ENCODE measurements around the gene MBD3L2B. TPM values are rescaled to one million over a fixed set of nuclear protein-coding genes. Genes with fewer than 3 reads are reported as not detected.
"Not testable (repeated sequence)": the region's sequence is repeated elsewhere in the genome, so short reads cannot be mapped to it uniquely, and the experiment has no call there.

The MBD3L2B gene
- not detected in 2 replicates for total RNA-seq (2014; rRNA removed; shearing (Covaris generic))

DNA sequence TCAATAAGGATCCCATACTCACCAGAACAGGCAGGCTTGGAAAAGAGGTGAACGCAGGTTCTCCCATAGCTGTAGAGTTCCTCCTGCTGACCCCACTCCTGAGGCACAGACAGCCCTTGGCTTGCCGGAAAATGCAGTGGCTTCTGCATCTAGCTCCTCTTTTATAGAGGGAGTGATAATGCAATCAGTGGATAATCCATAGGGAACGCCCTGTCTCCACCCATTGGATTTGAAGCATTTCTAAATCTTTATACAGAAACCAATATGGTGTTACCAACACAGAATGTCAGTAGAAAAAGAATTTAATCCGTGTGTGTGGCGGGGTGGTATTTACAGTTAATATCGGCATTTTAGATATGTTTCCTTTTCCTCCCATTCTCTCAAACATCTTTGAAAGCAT is at the start of gene MBD3L2B:
Gene MBD3L2B, minus strand, starts transcription at position 101 of the 400 bp plus-strand sequence. Its CDS starts 34 bp downstream, at position 67.
- not testable (repeated sequence) for DNase-seq (ENCODE audit: low read depth)

- no peak for DNase-seq (ENCODE audit: low read depth)
Observed at GRCh38 chr19:7069904-7070226, 48.6 kb upstream of the MBD3L2B start.

DNA sequence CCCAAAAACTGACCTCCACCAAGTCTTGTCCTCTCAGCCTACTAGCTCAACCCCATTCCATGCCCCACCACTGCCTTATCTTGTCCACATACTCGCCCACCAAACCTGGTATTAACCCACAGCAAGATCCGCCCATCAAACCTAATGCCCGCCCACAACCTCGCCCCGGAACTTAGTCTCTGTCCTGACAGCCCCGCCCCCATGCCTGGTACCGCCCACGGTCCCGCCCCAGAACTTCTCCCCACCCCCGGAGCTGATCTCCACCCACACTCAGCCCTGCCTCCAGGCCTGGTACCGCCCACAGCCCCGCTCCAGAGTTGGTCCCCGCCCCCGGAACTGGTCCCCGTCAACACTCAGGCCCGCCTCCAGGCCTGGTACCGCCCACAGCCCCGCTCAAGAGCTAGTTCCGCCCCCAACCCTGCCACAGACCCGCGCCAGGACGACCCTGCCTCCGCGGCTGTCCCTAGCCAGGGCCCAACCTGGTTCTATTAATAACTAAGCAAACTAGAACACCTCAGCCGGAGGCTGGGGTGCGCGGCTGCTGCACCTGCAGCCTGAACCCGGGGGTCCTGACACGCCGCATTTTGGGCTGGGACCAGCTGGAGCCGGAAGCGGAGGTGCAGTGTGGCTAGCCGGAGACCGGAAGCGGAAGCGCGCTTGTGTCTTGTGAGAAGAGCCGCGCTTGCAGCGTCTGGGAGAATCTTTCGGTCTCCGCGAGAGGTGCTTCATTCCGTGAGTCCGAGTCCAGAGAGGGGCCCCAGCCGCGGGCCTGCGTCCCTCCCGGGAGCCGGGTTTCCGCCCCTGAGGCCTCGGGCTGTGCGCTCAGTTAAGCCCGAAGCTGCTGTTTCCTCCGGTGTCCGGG is 48.0 kb upstream of the MBD3L2B start, which contains the start of gene ZNF557:
Gene ZNF557, plus strand, starts transcription at position 662 of the 862 bp plus-strand sequence. CDS start 5,372 bp downstream, outside the sequence.
- DNase-seq (ENCODE audit: low read depth): peak; percentile 95

GRCh38 chr19:7068599-7068998 is 47.4 kb upstream of the MBD3L2B start:
- DNase-seq (ENCODE audit: low read depth): no peak

- DNase-seq (ENCODE audit: low read depth): no peak
Observed at GRCh38 chr19:7067716-7068115, 46.5 kb upstream of the MBD3L2B start.

GRCh38 chr19:7067122-7067521 is 45.9 kb upstream of the MBD3L2B start:
- peak; percentile 33 for DNase-seq (ENCODE audit: low read depth)

DNA sequence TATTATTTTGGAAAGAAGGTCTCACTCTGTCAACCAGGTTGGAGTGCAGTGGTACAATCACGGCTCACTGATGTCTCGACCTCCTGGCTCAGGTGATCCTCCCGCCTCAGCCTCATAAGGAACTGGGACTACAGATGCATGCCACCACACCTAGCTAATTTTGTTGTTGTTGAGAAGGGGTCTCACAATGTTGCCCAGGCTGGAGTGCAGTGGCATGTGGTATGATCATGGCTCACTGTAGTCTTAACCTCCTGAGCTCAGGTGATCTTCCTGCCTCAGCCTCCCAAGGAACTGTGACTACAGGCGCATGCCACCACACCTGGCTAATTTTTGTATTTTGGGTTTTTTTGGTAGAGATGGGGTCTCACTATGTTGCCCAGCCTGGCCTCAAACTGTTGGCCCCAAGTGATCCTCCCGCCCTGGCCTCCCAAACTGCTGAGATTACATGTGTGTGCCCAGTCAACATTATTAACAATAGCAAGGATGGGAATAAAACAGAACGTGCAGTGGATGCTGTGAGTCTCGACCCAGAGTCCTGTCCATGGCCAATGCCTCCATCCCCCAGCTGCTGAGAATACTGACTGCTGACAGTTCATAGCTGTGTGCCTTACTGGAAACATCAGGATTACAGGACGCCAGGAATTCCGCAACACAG is 42.7 kb upstream of the MBD3L2B start:
- DNase-seq (ENCODE audit: low read depth): no peak

DNA sequence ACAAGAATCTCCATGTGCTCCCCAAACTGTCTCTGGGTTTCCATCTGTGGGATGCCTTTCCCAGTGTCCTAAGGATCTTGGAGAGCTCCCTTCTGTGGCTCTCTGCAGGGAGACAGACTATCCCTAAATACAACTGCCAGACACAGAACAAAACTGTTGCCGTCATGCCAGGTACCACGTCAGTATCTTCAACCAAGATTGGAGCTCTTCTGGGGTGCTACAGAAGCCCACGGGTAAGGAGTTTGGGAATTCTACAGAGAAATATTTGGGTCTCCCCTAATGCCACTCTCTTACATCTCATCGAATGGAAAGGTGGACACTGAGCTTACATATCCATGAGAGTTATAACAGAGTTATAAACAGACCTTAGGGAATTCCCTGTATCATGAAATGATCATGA is 42.1 kb upstream of the MBD3L2B start:
- no peak for DNase-seq (ENCODE audit: low read depth)

- not testable (repeated sequence) for DNase-seq (ENCODE audit: low read depth)
Observed at GRCh38 chr19:7059977-7060376, 38.7 kb upstream of the MBD3L2B start.

- not testable (repeated sequence) for DNase-seq (ENCODE audit: low read depth)
Observed at GRCh38 chr19:7058576-7058975, 37.3 kb upstream of the MBD3L2B start, which contains the start of gene MBD3L3. TSS of gene MBD3L3 (minus strand) at chr19:7058676. CDS start at chr19:7058605, 71 bp downstream.

GRCh38 chr19:7056371-7056770 is 35.1 kb upstream of the MBD3L2B start:
- not testable (repeated sequence) for DNase-seq (ENCODE audit: low read depth)

GRCh38 chr19:7055679-7056078 is 34.4 kb upstream of the MBD3L2B start:
- not testable (repeated sequence) for DNase-seq (ENCODE audit: low read depth)

DNA sequence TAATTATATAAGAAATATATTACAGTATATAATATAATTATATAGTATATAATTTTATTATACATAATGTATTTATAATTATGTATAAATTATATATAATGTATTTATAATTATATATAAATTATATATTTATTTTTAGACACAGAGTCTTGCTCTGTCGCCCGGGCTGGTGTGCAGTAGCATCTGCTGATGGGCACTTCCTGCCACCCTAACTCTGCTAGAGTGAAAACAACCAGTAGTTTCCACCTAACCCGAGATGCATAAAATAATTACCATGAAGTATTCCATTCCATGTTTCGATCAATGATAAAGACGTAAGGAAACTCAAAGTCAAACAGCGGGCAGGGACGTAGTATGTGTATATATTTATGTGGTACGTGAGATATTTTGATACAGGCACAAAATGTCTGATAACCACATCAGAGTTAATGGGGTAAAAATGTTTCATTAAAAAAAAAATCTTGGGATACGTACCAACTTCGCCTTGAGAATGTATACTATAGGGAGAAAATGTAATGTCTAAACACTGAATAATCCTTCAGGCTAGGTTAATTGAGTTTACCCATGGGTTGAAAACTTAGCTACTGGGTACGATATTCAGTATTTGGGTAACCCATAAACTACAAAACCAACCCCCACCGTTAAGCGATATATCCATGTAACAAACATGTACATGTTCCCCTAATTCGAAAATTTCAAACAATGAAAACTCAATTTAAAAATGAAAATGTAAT is 33.6 kb upstream of the MBD3L2B start:
- DNase-seq (ENCODE audit: low read depth): not testable (repeated sequence)

DNA sequence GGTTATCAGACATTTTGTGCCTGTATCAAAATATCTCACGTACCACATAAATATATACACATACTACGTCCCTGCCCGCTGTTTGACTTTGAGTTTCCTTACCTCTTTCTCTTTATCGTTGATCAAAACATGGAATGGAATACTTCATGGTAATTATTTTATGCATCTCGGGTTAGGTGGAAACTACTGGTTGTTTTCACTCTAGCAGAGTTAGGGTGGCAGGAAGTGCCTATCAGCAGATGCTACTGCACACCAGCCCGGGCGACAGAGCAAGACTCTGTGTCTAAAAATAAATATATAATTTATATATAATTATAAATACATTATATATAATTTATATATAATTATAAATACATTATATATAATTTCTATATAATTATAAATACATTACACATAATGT is 31.7 kb upstream of the MBD3L2B start:
- not testable (repeated sequence) for DNase-seq (ENCODE audit: low read depth)

DNA sequence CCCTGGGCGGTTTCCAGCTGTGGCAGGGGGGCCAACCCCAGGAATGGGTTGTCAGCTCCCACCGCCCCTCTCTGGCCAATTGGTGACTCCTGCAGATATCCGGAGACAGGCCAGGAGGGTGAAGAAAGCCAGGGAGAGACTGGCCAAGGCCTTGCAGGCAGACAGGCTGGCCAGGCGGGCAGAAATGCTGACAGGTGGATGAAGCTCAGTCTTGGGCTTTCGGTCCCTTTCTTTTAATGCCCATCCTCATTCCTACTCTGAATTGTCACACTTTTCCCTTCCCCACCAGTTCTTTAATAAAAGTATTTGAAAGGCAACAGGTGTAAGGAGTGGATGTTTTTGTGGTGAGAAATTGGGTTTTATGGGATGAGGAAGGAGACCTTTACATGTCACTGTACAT is 30.2 kb upstream of the MBD3L2B start:
- DNase-seq (ENCODE audit: low read depth): not testable (repeated sequence)

DNA sequence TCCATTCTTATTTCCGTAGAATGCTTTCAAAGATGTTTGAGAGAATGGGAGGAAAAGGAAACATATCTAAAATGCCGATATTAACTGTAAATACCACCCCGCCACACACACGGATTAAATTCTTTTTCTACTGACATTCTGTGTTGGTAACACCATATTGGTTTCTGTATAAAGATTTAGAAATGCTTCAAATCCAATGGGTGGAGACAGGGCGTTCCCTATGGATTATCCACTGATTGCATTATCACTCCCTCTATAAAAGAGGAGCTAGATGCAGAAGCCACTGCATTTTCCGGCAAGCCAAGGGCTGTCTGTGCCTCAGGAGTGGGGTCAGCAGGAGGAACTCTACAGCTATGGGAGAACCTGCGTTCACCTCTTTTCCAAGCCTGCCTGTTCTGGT is 27.8 kb upstream of the MBD3L2B start, which contains the start of gene MBD3L2:
Gene MBD3L2, plus strand, starts transcription at position 301 of the 400 bp plus-strand sequence. Its CDS starts 53 bp downstream, at position 354.
- not testable (repeated sequence) for DNase-seq (ENCODE audit: low read depth)

DNA sequence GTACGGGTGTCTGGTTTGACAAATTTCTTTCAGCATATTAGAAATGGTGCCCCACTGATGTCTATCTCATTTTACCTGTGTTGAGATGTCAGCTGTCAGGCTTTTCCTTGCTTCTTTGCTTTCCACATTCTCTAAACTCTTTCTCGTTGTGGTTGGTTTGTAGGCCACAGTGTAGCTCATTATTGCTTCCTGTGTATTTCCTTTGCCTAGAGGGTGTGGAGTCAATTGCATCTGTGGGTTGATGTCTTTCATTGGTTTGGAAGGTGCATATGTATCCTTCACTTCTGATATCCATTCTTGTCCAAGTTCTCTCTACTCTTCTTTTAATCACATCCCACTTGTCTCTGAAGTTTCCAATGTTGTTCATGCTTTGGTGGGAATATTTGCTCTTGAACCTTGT is 20.3 kb upstream of the MBD3L2B start:
- not testable (repeated sequence) for DNase-seq (ENCODE audit: low read depth)

- not testable (repeated sequence) for DNase-seq (ENCODE audit: low read depth)
Observed at GRCh38 chr19:7040079-7040478, 18.8 kb upstream of the MBD3L2B start, which contains the start of gene MBD3L4. TSS of gene MBD3L4 (minus strand) at chr19:7040179. CDS start at chr19:7040144, 35 bp downstream.

- DNase-seq (ENCODE audit: low read depth): not testable (repeated sequence)
Observed at GRCh38 chr19:7030278-7030677, 9.0 kb upstream of the MBD3L2B start, which contains the start of gene MBD3L5. TSS of gene MBD3L5 (plus strand) at chr19:7030578. CDS start at chr19:7030612, 34 bp downstream.

- DNase-seq (ENCODE audit: low read depth): not testable (repeated sequence)
Observed at GRCh38 chr19:7028790-7029189, 7.6 kb upstream of the MBD3L2B start.

DNA sequence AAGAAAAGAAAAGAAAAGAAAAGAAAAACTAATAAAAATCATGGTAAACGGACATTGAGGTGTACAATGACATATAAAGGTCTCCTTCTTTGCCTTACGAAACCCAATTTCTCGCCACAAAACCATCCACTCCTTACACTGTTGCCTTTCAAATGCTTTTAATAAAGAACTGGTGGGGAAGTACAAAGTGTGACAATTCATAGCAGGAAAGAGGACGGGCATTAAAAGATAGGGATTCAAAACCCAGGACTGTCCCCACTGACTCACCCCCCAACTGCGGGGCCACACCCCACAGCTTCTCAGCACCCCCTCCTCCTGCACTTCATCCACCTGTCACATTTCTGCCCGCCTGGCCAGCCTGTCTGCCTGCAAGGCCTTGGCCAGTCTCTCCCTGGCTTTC is 2.4 kb downstream of the MBD3L2B start:
- no peak for DNase-seq (ENCODE audit: low read depth)

DNA sequence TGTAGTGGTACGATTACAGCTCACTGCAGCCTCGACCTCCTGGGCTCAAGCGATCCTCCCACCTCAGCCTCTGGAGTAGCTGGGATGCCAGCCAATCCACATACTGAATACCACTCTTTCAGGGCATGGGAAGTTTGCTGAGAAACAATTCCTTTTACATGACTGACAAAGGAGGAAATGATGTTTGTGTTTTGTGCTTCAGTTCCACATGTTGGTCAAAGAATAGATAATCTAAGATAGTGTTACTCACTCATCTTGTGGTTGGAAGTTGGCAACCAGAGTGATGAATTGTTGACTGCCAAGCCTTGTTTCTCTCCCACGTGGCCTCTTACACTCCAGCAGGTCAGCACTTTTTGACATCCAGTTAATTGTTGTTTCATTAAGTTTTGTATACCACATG is 7.6 kb downstream of the MBD3L2B start:
- peak; percentile 91 for DNase-seq (ENCODE audit: low read depth)
